GM18511 (cell line): ENCODE data around the gene HES2.
"Not testable (repeated sequence)": the region's sequence is repeated elsewhere in the genome, so short reads cannot be mapped to it uniquely, and the experiment has no call there.

Experiments used
- ATAC-seq: cut with Tn5 transposase; IDR thresholded peaks from one replicate; pipeline ENCODE4 v1.9.1; 2021; ENCODE audit warnings: mild to moderate bottlenecking, moderate library complexity; ENCODE audit not compliant: unreplicated experiment

Gene HES2, protein sequence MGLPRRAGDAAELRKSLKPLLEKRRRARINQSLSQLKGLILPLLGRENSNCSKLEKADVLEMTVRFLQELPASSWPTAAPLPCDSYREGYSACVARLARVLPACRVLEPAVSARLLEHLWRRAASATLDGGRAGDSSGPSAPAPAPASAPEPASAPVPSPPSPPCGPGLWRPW

DNA sequence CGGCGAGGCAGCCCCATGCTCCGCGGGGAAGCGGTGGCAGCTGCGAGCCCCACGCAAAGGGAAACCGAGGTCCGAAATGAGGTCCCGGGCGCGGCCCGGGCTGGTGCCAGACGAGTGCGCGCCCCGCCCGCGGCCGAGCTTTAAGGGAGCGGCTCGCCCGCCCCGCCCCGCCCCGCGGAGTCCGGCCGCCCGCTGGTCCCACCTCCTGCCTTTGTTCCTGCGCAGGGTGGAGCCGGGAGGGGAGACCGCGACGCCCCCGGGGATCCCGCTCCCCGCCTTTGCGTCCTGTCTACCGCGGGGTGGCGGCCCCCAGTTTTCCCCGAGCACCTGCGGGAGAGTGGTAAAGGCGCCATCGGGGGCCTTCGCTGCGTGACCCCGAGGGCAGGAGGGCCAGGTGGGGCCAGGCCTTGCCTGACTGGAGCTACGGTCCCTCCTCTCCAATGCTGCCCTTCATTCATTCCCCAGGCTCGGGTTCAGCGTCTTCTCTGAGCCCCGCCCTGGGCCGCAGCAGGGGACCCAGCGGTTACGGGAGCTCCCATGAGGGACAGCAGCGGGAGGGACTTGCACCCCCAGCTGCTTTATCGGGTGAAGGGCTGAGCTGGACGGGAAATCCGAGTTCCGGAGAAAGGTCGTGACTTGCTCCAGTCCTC, at the start of gene HES2:
TSS of gene HES2 (minus strand) at position 116 of the 650 bp plus-strand sequence. CDS start at position 17, 99 bp downstream.
- ATAC-seq, result no peak

DNA sequence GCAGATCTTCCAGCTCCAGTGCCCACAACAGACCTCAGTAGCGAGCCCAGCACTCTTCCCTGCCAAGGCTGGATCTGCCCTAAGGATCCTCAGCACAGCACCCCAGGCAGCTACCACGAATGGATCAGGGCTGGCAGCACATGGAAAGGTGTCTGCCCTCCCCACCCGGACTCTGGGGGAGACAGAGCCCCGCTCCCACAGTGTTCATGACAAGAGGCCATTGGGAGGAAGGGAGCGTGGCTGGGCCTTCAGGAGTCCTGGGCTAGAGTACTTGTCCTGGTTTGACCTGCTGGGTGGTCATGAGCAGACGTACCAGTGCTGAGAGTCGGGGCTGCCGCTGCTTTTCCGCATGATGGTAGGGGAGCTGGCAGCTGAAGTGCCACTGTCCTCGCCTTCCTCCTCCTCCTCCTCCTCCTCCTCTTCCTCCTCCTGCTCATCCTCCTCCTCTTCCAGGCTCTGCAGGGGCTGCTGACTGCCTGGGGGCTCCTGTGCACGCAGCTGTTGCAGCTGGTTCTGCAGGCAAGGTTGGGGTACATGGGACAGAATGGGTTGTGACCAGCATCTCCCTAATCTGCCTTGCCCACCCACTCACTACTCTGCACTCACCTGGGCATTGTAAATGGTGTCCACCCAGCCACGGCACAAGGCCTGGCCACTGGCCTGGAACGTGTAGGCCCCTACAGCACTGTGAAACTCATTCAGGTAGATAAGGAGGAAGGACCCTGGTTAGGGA, 49.2 kb upstream of the HES2 start:
- ATAC-seq, result no peak

DNA sequence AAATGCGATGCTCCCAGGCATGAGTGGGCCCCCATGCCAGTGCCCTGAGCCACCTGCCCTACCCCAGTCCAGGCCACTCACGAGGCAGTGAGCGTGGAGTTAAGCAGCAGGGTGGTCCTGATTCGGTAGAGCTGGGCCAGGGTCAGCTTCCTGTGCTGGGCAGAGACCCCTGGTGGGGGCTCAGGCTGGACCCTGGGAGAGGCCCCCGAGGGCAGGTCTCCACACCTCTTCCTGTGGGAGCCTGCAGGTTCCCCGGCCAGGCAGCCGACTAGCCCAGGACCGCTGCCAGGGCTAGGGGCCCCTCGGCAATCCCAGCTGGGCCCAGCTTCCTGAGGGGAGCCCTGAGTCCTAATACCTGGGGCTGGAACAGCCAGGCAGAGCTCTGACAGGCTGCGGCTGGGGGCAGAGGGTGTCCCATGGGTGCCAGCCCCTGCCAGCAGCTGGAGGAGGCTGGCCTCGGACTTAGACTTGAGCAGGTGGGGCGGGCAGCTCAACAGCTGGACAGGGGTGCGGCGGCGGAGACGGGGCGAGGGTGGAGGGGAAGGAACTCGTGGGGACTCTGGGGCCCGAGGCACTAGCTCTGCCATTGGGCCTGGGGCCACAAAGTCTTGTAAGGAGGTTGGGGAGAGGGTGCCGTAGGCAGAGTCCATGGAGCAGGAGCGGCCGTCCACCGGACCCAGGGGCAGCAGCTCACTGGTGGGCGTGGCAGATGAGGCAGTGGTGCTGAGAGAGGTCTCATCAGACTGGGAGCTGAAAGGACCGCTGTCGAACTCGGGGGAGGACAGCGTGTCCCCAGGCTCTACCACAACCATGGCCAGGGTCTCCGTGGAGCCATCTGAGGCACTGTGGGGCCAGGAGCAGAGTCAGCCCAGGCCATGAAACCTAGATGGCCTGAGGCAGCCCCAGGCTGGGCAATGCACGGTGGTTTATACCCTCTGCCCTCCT, 48.3 kb upstream of the HES2 start:
- no peak for ATAC-seq

DNA sequence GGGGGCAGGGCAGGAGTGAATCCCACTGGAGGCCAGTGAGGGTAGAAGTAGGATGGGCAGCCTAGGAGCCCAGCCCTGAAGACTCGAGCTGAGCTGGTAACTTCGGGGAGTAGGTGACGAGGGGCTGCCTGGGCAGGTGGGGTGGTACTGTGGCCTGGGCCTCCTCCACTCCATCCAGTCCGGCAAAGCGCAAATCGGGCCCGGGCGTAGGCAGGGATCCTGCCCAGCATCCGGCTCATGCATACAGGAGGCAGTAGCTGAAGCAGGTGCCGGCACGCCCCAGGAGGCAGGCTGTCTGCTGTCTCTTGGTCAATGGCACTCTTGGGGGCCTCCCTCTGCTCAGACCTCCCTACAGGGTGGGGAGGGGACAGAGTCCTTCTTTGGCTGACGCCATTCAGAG, 47.5 kb upstream of the HES2 start:
- ATAC-seq, result no peak

DNA sequence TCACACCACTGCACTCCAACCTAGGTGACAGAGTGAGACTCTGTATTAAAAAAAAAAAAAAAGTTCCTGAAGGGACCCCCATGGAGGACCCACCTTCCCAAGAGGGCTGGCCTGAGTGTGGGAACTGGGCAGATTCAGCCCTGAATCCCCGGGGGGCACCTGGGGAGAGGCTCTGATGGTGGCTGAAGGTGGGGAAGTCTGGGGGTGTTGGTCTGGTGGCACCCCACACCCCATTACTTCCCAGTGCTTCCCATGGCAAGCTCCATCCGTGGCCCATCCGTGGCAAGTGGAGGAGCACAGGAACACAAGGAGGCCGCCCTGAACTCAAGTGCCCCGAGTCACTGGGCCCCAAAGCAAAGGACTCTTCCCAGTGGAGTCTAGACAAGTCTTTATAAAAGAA, 47.0 kb upstream of the HES2 start:
- no peak for ATAC-seq

DNA sequence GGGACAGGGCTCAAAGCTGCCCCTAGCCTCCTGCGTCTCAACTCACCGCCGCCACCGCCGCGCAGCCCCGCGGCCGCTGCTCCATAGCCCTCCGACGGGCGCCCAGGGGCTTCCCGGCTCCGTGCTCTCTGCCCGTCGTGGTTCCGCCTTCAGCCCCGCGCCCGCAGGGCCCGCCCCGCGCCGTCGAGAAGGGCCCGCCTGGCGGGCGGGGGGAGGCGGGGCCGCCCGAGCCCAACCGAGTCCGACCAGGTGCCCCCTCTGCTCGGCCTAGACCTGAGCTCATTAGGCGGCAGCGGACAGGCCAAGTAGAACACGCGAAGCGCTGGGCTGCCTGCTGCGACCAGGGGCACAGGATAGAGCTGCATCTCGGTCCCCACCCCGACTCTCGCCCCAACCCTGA, 46.3 kb upstream of the HES2 start, which contains the start of gene TNFRSF25:
TSS of gene TNFRSF25 (minus strand) at position 151 of the 400 bp plus-strand sequence. CDS start at position 85, 66 bp downstream.
- no peak for ATAC-seq

DNA sequence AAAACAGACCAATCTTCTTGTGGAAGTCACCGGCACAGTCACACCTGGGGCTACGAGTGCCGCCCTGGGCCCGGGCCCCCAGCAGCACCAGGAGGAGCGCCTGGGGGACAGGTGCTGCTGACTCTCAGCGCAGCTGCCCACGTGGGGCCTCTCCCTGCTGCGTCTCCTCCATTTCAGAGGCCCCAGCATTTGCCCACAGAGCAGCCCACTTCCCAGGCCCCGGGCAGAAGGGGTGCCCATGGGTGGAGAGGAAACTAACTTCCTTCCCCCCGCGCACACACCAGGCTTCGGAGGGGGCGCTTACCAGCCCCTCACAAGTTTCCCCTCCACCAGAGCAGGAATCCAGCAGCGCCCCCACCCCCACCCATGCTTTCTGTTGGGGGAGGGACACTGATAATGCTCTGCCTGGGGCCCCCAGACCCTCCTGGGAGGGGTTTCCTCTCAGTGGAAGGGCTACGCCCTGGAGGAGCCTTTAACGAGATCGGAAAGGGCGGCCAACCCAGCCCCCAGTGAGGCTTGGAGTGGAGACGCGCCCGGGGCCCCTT, 45.8 kb upstream of the HES2 start:
- no peak for ATAC-seq

DNA sequence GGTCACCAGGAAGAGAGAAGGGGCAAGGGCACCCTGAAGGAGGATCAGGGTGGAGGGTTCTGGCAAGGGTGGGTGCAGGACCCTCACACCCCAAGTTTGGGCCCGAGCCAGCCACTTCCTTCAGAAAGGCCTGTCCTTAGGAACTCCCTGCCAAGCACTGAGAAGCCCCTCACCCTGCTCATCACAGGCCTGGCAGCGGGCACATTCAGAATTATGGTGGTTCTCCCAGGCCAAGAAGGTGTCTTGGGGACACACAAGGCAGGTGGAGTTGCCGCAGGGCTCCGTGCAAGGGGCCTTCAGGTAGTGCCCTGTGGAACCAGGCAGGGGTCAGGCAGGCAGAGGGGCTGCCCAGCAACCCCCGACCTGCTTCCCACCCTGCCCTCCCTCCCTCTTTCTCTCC, 45.2 kb upstream of the HES2 start:
- no peak for ATAC-seq

DNA sequence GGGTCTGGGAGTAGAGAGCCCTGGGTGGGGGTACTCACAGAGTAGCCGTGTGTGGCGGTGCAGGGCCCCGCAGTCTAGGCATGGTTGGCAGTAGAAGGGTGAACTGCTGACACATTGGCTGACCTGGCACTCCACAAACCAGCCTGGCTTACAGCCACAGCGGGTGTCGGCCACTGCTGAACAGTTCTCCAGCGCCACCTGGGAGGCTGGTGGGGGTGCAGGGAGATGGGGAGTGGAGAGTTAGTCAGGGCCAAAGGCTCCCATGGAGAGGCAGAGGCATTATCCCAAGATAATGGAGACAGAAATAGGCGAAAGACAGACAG, 44.8 kb upstream of the HES2 start:
- no peak for ATAC-seq

DNA sequence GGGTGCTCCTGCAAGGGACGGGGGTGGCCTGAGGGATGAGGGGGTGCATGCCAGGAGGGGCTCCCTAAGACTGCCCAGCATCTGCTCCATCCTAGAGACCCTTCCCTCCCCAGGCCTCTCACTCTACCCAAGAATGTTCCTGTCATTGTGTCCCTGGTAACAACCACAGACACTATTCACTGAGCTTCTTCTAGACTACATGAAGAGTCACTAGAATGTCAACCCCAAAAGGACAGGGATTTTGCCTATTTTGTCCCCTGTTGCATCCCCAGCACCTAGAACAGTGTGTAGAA, 43.3 kb upstream of the HES2 start:
- no peak for ATAC-seq

DNA sequence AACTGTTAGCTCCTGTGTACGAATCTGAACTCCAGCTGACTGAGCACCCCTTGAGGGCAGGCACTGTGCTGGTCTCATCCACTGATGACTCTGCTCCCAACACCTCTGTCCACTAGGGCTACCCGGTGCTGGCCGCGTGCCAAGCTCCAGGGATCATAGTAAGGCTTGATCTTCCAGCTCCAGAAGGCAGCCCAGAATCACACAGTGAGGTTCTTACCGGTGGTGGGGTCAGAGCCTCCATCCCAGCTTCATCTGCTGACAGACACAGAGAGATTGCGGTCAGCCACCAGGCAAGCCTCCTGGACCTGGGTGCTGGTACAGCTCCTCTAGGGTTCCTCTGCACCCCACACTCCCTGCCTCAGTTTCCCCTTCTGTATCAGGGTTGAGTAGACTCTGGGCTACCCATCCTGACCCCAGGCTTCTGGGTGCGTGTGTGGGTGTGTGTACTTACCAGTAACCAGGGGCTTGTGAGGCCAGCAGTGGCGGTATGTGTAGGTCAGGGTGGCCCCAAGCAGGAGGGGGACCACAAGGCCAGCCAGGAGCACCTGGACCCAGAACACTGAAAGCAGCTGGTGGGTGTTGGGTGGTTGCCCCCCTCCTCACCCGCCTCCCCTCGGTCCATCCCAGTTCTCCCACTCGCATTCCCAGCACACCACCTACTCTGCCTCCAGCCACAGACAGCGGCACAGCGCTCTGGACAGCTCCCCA, 42.8 kb upstream of the HES2 start:
- no peak for ATAC-seq

DNA sequence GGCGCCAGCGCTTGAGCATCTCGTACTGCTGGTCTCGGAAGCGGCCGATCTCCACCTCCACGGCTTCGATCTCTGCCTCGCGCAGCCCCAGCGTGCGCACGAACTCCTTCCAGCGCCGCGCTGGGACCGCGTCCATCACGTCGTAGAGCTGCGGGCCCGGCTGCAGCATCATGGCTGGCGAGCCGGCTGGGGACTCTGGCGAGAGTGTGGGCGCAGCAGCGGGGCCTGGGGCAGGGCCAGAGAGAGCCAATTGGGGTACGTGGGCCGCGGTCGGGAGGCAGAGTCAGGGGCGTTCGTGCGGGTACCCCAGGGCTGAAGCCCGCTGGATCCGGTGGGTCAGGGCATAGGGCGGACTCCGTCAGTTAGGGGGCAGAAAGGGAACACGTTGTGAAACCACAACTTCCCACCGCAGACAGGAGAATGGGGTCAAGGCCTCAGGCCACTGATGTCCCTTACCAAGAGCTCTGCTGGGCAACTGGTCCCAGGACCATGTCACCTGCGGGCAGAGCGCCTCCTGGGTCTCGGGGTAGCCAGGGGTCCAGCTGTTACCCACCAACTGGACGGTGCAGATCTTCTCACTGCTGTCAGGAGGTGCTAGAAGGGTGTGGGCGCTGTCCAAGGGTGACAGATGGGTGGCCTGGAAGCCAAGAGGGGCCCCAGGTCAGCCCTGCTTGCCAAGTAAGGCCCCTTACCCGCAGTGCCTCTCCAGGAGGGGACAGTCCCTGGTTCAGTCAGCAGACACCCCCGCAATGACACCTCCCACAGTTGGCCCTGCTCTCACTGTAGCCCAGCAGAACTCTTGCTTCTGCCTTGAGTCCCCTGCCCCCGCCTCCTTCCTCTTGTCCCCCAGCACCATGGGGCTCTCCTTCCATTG, 42.1 kb upstream of the HES2 start:
- no peak for ATAC-seq

DNA sequence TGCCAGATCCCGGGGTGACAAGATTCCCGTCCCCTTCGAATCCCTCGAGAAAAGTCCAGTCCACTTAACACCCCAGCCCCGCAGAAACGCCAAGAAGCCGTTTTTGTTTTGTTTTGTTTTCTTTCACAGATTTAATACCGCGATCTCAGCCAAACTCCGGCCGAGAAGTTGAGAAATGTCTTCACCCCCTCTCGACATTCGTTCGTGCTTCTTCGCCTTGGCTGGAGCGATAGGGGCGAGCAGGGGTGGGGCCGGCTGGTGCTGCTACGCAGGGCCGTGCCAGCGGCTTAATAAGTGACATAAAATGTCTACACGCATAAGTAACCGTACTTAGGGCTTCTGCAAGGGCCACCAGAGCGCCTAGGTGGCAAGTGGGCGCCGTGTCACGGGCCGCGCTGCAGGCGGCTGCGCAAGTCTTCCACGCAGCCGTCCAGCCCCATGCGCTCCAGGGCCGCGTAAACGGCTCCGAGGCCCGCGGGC, 41.4 kb upstream of the HES2 start:
- ATAC-seq, result no peak

DNA sequence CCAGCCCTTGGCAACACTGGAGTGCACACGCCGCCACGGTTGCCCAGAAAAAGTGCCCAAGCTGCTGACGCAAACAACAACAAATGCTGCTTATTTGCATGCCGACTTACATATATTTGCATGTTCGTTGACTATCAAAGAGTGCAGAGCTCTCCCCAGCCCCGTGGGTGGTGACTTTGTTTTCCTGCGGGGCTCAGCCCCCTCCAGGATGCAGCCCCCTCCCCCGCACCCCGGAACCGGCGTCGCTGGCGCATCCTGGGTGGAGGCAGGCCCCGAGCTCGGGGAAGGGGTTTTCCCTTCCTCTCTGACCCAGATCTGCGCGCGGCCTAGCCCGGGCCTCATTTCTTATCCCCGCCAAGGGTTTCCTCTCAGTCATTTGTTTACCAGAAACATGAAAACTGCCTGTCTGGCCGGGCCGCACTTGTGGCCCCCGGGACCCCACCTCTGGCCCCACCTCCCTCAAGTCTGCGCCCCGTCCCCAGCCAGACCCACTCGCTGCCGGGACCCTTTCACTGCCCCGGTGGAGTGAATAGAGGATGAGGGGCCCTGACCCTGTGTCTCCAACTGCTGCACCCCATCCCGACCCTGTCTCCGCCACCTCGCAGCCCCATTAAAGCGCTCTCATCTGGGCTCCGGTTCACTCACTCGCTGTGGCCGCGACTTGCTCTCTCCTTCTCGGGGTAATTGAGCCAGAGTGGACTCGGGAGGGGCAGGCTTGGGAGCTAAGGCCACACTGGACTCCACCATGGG, 40.8 kb upstream of the HES2 start:
- ATAC-seq, result no peak

DNA sequence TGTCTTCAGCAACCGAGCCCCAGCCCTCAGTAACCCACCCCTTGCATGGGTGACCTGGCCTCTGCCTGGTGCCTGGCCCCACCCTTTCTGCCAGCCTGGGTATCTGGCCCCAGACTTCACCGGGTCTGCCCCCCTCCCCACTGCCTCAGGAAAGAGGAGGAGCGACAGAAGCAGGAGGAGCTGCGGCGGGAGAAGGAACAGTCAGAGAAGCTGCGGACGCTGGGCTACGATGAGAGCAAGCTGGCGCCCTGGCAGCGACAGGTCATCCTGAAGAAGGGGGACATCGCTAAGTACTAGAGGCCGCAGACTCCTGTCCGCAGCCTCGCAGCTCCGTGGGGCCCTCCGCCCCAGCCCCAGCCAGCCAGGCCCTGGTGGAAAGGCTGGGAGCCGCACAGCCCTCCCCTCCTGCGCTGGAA, 40.1 kb upstream of the HES2 start:
- ATAC-seq, result no peak

DNA sequence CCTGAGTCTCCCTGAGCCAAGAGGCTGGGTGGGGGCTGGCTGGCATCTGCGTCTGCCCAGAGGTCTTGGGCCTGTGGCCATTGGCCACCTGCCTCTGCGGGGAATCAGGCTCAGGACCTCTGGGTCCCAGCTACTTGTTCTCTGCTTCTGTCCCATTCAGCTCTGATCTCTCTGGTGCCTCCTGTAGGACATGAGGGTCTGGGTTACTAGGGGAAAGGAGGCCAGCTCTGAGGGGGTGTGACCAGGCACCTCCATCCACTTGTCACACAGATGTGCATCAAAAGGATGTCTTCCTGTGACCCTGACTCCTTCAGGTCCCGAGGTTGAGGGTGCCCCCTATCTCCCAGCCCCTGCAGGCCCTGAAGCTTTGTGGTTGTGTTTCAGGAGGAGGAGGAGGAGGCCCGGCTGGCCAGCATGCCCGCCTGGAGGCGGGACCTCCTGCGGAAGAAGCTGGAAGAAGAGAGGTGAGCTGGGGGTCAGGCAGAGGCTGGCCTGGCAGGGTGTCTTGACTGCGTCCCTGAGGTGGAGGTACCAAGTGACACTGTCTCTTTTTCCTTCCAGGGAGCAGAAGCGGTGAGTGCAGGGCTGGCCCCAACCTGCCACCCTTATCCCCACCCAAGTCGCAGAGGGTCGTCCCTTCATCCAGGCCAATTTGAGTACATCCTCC, 37.2 kb upstream of the HES2 start:
- no peak for ATAC-seq

DNA sequence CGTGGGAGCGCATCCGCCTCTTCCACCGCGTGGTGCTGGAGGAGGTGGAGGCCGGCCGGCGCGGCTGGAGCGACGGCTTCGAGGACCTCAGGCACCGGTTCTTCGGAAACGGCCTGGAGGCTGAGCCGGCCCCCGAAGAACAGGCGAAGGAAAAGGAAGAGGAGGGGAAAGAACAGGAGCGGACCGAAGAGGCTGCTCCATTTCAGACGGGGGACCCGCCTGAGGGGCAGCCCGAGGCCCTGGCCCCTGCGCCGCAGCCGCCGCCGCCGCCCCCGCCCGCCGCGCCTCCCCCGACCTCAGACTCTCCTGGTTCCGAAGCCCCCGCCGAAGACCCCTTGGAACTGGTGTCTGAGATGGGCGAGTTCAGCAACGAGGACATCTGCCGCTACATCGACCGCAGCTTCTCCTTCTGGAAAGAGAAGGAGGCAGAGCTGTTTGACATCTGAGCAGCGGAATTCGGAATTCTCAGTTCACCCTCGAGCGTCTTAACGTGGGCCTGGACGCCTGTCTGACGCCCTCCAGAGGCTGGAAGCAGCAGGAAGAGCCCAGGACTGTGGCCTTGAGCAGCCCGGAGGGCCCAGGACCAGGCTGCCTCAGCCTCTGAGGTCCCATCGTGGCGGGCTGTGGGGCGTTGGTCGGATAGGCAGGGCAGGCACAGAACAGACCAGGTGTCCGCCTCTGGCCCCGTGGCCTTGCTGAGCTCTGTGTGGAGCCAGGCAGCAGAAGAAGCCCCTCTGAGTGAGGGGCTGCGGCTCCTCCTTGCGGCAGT, 36.2 kb upstream of the HES2 start:
- not testable (repeated sequence) for ATAC-seq
